T-helper 1 cell (primary cell): Measurements from ENCODE around the gene FBH1.
"Not testable (repeated sequence)": the region's sequence is repeated elsewhere in the genome, so short reads cannot be mapped to it uniquely, and the experiment has no call there.

Source experiments
- DNase-seq, 5 donors: peaks; one replicate each; pipeline ENCODE4 v3.0.0-alpha.2; 2012 to 2020

Gene FBH1

GRCh38 chr10:5942474-5942873, 52.4 kb downstream of the FBH1 start:
- no peak for DNase-seq

- no peak for DNase-seq
Measured at GRCh38 chr10:5943536-5943935, 53.5 kb downstream of the FBH1 start.

- DNase-seq = no peak
Measured at GRCh38 chr10:5944389-5945189, 54.5 kb downstream of the FBH1 start.

- DNase-seq = no peak
Measured at GRCh38 chr10:5945190-5945509, 55.1 kb downstream of the FBH1 start.

- DNase-seq = no peak
Measured at GRCh38 chr10:5945561-5946418, 55.7 kb downstream of the FBH1 start.

- DNase-seq = not testable (repeated sequence)
Measured at GRCh38 chr10:5946419-5946775, 56.4 kb downstream of the FBH1 start.

- no peak for DNase-seq
Measured at GRCh38 chr10:5946786-5947185, 56.7 kb downstream of the FBH1 start.

- no peak for DNase-seq
Measured at GRCh38 chr10:5947471-5948207, 57.6 kb downstream of the FBH1 start.

GRCh38 chr10:5948208-5948585, 58.2 kb downstream of the FBH1 start:
- DNase-seq = no peak

GRCh38 chr10:5949009-5949759, 59.1 kb downstream of the FBH1 start:
- DNase-seq = peak in 1 of 5 donors; percentile 25

GRCh38 chr10:5951167-5951711, 61.2 kb downstream of the FBH1 start:
- no peak for DNase-seq

- no peak for DNase-seq
Measured at GRCh38 chr10:5951721-5952407, 61.8 kb downstream of the FBH1 start.

GRCh38 chr10:5952731-5953385, 62.8 kb downstream of the FBH1 start:
- no peak for DNase-seq

GRCh38 chr10:5953676-5954075, 63.6 kb downstream of the FBH1 start:
- no peak for DNase-seq

- no peak for DNase-seq
Measured at GRCh38 chr10:5956146-5956936, 66.3 kb downstream of the FBH1 start.

GRCh38 chr10:5958077-5958476, 68.0 kb downstream of the FBH1 start:
- no peak for DNase-seq

- no peak for DNase-seq
Measured at GRCh38 chr10:5958675-5959074, 68.6 kb downstream of the FBH1 start.

- DNase-seq = no peak
Measured at GRCh38 chr10:5959142-5959541, 69.1 kb downstream of the FBH1 start.

GRCh38 chr10:5959581-5960069, 69.6 kb downstream of the FBH1 start:
- DNase-seq = no peak
